HEK293 (cell line): ENCODE measurements around the gene APOO.

Source experiments
- CTCF ChIA-PET: fragments of 350-600 bp; formaldehyde crosslinking; extraction: SDS; loops from one replicate; lab custom pipeline; 2021; ENCODE audit warnings: antibody characterized with exemption; lab: Yijun Ruan, JAX
- POLR2A ChIA-PET: fragments of 300-600 bp; formaldehyde crosslinking; extraction: SDS; loops from one replicate; lab custom pipeline; 2020; ENCODE audit warnings: antibody characterized with exemption, inconsistent platforms; lab: Yijun Ruan, JAX
- H3K27ac ChIP-seq: fragments of 200-500 bp; sonication (Bioruptor generic); 2 replicates; pipeline ENCODE4 v1.5.1; 2014; ENCODE audit warnings: low read depth, low read length, control low read depth, inconsistent platforms; ENCODE audit errors: extremely low read depth
- H3K36me3 ChIP-seq, 2 experiments: fragments of 200-500 bp in 1 of 2; sonication (Bioruptor generic) in 1 of 2; 1 replicate in 1 of 2; 2 replicates in 1 of 2; pipeline ENCODE4 v1.5.1; 2014 to 2017; ENCODE audit warnings: inconsistent platforms in 2 of 2, low read length in 2 of 2; ENCODE audit not compliant: control insufficient read depth in 2 of 2, insufficient read depth in 1 of 2
- H3K4me1 ChIP-seq: fragments of 200-500 bp; sonication (Bioruptor generic); 2 replicates; pipeline ENCODE4 v1.5.1; 2014; ENCODE audit warnings: mild to moderate bottlenecking, low read length, inconsistent platforms; ENCODE audit not compliant: control insufficient read depth, insufficient read depth
- H3K4me3 ChIP-seq: 2 replicates; pipeline ENCODE4 v1.5.1; 2011; ENCODE audit warnings: low read depth, mild to moderate bottlenecking, control low read depth, low read length, moderate library complexity
- H3K9me3 ChIP-seq: fragments of 200-500 bp; sonication (Bioruptor generic); 2 replicates; pipeline ENCODE4 v1.5.1; 2014; ENCODE audit warnings: low read depth, low read length, inconsistent platforms; ENCODE audit not compliant: control insufficient read depth, insufficient read depth
- KLF7 ChIP-seq: fragments of 450-650 bp; formaldehyde crosslinking; IDR thresholded peaks from 2 replicates; pipeline ENCODE4 v1.5.1; 2016; ENCODE audit warnings: missing biosample characterization, missing genetic modification characterization, borderline replicate concordance
- MYNN ChIP-seq: fragments of 450-650 bp; formaldehyde crosslinking; IDR thresholded peaks from 2 replicates; pipeline ENCODE4 v1.5.1; 2016; ENCODE audit warnings: missing biosample characterization, missing genetic modification characterization, borderline replicate concordance
- SP7 ChIP-seq: fragments of 450-650 bp; formaldehyde crosslinking; IDR thresholded peaks from 2 replicates; pipeline ENCODE4 v1.5.1; 2016; ENCODE audit warnings: missing biosample characterization, missing genetic modification characterization
- ZEB2 ChIP-seq: fragments of 450-650 bp; formaldehyde crosslinking; IDR thresholded peaks from 2 replicates; pipeline ENCODE4 v1.5.1; 2016; ENCODE audit warnings: missing biosample characterization, missing genetic modification characterization
- ZNF10 ChIP-seq: fragments of 450-650 bp; formaldehyde crosslinking; IDR thresholded peaks from 2 replicates; pipeline ENCODE4 v1.5.1; 2017; ENCODE audit warnings: missing biosample characterization, missing genetic modification characterization
- ZNF133 ChIP-seq: fragments of 450-650 bp; formaldehyde crosslinking; IDR thresholded peaks from 2 replicates; pipeline ENCODE4 v1.5.1; 2016; ENCODE audit warnings: missing biosample characterization, missing genetic modification characterization
- ZNF2 ChIP-seq: fragments of 450-650 bp; formaldehyde crosslinking; IDR thresholded peaks from 2 replicates; pipeline ENCODE4 v1.5.1; 2016; ENCODE audit warnings: missing biosample characterization, missing genetic modification characterization
- ZNF311 ChIP-seq: fragments of 450-650 bp; formaldehyde crosslinking; IDR thresholded peaks from 2 replicates; pipeline ENCODE4 v1.5.1; 2017; ENCODE audit warnings: missing biosample characterization, missing genetic modification characterization, borderline replicate concordance
- ZNF423 ChIP-seq: fragments of 450-650 bp; formaldehyde crosslinking; IDR thresholded peaks from 2 replicates; pipeline ENCODE4 v1.5.1; 2016; ENCODE audit warnings: missing biosample characterization, missing genetic modification characterization
- ZNF510 ChIP-seq: fragments of 450-650 bp; formaldehyde crosslinking; IDR thresholded peaks from 2 replicates; pipeline ENCODE4 v1.5.1; 2018; ENCODE audit warnings: mild to moderate bottlenecking, missing genetic modification characterization, missing biosample characterization; ENCODE audit not compliant: insufficient replicate concordance
- ZNF530 ChIP-seq: fragments of 450-650 bp; formaldehyde crosslinking; IDR thresholded peaks from 2 replicates; pipeline ENCODE4 v1.5.1; 2016; ENCODE audit warnings: low read depth, missing biosample characterization, missing genetic modification characterization
- ZNF664 ChIP-seq: fragments of 450-650 bp; formaldehyde crosslinking; IDR thresholded peaks from 2 replicates; pipeline ENCODE4 v1.5.1; 2016; ENCODE audit warnings: missing biosample characterization, missing genetic modification characterization
- ZNF670 ChIP-seq: fragments of 450-650 bp; formaldehyde crosslinking; IDR thresholded peaks from 2 replicates; pipeline ENCODE4 v1.5.1; 2016; ENCODE audit warnings: missing biosample characterization, missing genetic modification characterization, low read depth
- ZNF830 ChIP-seq: fragments of 450-650 bp; IDR thresholded peaks from 2 replicates; pipeline ENCODE4 v1.5.0; 2018; ENCODE audit warnings: missing biosample characterization, missing genetic modification characterization, low read depth, mild to moderate bottlenecking, moderate library complexity
- ZSCAN23 ChIP-seq: fragments of 450-650 bp; formaldehyde crosslinking; IDR thresholded peaks from 2 replicates; pipeline ENCODE4 v1.5.1; 2016; ENCODE audit warnings: missing biosample characterization, missing genetic modification characterization
- TF ChIP-seq, protein P1 (sequence below): fragments of 450-650 bp; formaldehyde crosslinking; IDR thresholded peaks from 2 replicates; pipeline ENCODE4 v1.5.1; 2016; ENCODE audit warnings: missing biosample characterization, missing genetic modification characterization, borderline replicate concordance
- TF ChIP-seq, protein P2 (sequence below): fragments of 450-650 bp; formaldehyde crosslinking; IDR thresholded peaks from 2 replicates; pipeline ENCODE4 v1.5.1; 2016; ENCODE audit warnings: missing biosample characterization, missing genetic modification characterization
- TF ChIP-seq, protein P3 (sequence below): fragments of 450-650 bp; formaldehyde crosslinking; IDR thresholded peaks from 2 replicates; pipeline ENCODE4 v1.5.1; 2016; ENCODE audit warnings: missing biosample characterization, missing genetic modification characterization
- TF ChIP-seq, protein P4 (sequence below): fragments of 450-650 bp; formaldehyde crosslinking; IDR thresholded peaks from 2 replicates; pipeline ENCODE4; 2016; ENCODE audit warnings: missing biosample characterization, missing genetic modification characterization
- TF ChIP-seq, protein P5 (sequence below): fragments of 450-650 bp; formaldehyde crosslinking; IDR thresholded peaks from 2 replicates; pipeline ENCODE4 v1.5.1; 2016; ENCODE audit warnings: missing biosample characterization, missing genetic modification characterization
- TF ChIP-seq, protein P6 (sequence below): fragments of 450-650 bp; formaldehyde crosslinking; IDR thresholded peaks from 2 replicates; pipeline ENCODE4 v1.5.1; 2016; ENCODE audit warnings: missing biosample characterization, missing genetic modification characterization
- TF ChIP-seq, protein P7 (sequence below): fragments of 450-650 bp; formaldehyde crosslinking; IDR thresholded peaks from 2 replicates; pipeline ENCODE4 v1.5.1; 2016; ENCODE audit warnings: missing biosample characterization, missing genetic modification characterization, low read depth

Gene APOO

DNA sequence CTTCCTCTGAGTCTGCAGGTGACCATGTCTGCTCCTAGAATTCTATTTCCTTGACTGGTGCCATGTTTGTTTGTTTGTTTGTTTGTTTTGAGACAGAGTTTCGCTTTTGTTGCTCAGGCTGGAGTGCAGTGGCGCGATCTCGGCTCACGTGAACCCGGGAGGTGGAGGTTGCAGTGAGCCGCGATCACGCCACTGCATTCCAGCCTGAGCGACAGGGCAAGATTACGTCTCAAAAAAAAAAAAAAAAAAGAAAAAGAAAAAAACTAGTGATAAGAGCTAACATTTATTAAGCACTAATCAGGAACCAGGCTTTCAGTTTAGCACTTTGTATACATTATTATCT, 117.6 kb downstream of the APOO start:
- POLR2A ChIA-PET = interaction anchor here (0.6 kb wide), 1 partner anchor 105 kb away, joined by 3 read pairs; no protein-coding TSS in a partner anchor
- CTCF ChIA-PET = no interaction called here

DNA sequence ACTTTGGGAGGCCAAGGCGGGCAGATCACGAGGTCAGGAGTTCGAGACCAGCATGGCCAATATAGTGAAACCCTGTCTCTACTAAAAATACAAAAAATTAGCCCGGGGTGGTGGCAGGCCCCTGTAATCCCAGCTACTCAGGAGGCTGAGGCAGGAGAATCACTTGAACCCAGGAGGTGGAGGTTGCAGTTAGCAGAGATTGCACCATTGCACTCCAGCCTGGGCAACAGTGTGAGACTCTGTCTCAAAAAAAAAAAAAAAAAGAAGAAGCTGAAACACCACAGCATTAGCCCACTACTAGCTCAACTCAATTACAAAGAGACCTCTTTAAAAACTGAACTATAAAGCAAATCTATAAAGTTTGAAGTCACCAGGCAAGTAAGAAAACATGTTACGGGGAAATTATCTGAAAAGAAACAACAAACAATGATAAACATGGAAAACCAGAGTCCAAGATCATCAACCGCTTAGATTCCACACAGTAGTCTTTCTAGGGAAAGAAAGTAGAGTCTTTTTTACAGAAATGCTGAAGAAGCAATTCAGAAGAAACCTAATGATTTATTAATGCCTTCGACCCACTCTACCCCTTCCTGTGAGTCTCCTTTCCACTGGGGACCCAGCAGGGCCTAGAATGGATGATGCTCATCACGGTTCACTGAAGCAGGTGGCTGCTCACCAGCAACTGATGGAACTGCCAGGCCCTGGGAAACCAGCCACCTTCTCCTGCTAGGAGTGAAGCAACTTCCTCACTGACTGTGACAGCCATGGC, 118.2 kb downstream of the APOO start:
- POLR2A ChIA-PET = interaction anchor here (1.2 kb wide), 1 partner anchor 10 kb away, joined by 3 read pairs; no protein-coding TSS in a partner anchor
- CTCF ChIA-PET = no interaction called here
- H3K4me3 ChIP-seq = no peak overlapping the region
- H3K36me3 ChIP-seq = peaks cover 0 to 14% of the 10 kb centered on the region in 2 experiments; a peak in 1 of 3 replicates
- peak overlapping the region; percentile 27 for H3K27ac ChIP-seq
- H3K4me1 ChIP-seq = peaks cover 7% of the 10 kb centered on the region; the same call in 1 of the 2 replicates
- H3K9me3 ChIP-seq = no peaks in the 10 kb centered on the region
- TF ChIP-seq ZNF670 (tag by site-specific recombination) (no peak), ZNF530 (tag by site-specific recombination) (no peak), ZNF133 (tag by site-specific recombination) (no peak), ZNF423 (tag by site-specific recombination) (no peak), ZSCAN23 (tag by site-specific recombination) (no peak; the same call in 1 of the 2 replicates), ZNF510 (tag by site-specific recombination) (no peak), MYNN (tag by site-specific recombination) (no peak), SP7 (tag by site-specific recombination) (no peak), ZNF10 (tag by site-specific recombination) (peak; percentile 100), ZNF2 (tag by site-specific recombination) (peak; percentile 30; the same call in 1 of the 2 replicates), KLF7 (tag by site-specific recombination) (no peak)
- TF ChIP-seq, protein P1, sequence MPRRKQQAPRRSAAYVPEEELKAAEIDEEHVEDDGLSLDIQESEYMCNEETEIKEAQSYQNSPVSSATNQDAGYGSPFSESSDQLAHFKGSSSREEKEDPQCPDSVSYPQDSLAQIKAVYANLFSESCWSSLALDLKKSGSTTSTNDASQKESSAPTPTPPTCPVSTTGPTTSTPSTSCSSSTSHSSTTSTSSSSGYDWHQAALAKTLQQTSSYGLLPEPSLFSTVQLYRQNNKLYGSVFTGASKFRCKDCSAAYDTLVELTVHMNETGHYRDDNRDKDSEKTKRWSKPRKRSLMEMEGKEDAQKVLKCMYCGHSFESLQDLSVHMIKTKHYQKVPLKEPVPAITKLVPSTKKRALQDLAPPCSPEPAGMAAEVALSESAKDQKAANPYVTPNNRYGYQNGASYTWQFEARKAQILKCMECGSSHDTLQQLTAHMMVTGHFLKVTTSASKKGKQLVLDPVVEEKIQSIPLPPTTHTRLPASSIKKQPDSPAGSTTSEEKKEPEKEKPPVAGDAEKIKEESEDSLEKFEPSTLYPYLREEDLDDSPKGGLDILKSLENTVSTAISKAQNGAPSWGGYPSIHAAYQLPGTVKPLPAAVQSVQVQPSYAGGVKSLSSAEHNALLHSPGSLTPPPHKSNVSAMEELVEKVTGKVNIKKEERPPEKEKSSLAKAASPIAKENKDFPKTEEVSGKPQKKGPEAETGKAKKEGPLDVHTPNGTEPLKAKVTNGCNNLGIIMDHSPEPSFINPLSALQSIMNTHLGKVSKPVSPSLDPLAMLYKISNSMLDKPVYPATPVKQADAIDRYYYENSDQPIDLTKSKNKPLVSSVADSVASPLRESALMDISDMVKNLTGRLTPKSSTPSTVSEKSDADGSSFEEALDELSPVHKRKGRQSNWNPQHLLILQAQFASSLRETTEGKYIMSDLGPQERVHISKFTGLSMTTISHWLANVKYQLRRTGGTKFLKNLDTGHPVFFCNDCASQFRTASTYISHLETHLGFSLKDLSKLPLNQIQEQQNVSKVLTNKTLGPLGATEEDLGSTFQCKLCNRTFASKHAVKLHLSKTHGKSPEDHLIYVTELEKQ (tag by site-specific recombination) = no peak
- TF ChIP-seq, protein P2, sequence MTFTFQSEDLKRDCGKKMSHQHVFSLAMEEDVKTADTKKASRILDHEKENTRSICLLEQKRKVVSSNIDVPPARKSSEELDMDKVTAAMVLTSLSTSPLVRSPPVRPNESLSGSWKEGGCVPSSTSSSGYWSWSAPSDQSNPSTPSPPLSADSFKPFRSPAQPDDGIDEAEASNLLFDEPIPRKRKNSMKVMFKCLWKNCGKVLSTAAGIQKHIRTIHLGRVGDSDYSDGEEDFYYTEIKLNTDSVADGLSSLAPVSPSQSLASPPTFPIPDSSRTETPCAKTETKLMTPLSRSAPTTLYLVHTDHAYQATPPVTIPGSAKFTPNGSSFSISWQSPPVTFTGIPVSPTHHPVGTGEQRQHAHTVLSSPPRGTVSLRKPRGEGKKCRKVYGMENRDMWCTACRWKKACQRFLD (tag by site-specific recombination) = no peak
- TF ChIP-seq, protein P3, sequence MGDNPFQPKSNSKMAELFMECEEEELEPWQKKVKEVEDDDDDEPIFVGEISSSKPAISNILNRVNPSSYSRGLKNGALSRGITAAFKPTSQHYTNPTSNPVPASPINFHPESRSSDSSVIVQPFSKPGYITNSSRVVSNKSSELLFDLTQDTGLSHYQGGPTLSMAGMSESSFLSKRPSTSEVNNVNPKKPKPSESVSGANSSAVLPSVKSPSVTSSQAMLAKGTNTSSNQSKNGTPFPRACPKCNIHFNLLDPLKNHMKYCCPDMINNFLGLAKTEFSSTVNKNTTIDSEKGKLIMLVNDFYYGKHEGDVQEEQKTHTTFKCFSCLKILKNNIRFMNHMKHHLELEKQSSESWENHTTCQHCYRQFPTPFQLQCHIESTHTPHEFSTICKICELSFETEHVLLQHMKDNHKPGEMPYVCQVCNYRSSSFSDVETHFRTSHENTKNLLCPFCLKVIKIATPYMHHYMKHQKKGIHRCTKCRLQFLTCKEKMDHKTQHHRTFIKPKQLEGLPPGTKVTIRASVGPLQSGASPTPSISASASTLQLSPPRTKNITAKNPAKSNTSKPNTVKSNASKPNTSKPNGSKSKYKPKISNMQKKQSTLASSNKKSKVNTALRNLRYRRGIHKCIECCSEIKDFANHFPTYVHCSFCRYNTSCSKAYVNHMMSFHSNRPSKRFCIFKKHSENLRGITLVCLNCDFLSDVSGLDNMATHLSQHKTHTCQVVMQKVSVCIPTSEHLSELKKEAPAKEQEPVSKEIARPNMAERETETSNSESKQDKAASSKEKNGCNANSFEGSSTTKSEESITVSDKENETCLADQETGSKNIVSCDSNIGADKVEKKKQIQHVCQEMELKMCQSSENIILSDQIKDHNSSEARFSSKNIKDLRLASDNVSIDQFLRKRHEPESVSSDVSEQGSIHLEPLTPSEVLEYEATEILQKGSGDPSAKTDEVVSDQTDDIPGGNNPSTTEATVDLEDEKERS (tag by site-specific recombination) = no peak
- TF ChIP-seq, protein P4, sequence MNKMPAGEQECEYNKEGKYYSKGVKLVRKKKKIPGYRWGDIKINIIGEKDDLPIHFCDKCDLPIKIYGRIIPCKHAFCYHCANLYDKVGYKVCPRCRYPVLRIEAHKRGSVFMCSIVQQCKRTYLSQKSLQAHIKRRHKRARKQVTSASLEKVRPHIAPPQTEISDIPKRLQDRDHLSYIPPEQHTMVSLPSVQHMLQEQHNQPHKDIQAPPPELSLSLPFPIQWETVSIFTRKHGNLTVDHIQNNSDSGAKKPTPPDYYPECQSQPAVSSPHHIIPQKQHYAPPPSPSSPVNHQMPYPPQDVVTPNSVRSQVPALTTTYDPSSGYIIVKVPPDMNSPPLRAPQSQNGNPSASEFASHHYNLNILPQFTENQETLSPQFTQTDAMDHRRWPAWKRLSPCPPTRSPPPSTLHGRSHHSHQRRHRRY (tag by site-specific recombination) = no peak
- TF ChIP-seq, protein P5, sequence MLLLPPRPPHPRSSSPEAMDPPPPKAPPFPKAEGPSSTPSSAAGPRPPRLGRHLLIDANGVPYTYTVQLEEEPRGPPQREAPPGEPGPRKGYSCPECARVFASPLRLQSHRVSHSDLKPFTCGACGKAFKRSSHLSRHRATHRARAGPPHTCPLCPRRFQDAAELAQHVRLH (tag by site-specific recombination) = 0 out of 2 replicates have a peak, but pooled peaks have one; percentile 7

More for the DNA sequence above, 117.6 kb downstream of the APOO start:
- Histone ChIP-seq H3K4me1 (peaks cover 7% of the 10 kb centered on the region; the same call in 1 of the 2 replicates), H3K27ac (peak overlapping the region; percentile 27), H3K9me3 (no peaks in the 10 kb centered on the region), H3K36me3 (peaks cover 0 to 8% of the 10 kb centered on the region in 2 experiments; a peak in 1 of 3 replicates), H3K4me3 (no peak overlapping the region)
- TF ChIP-seq ZNF664 (tag by site-specific recombination) = peak; percentile 89
- TF ChIP-seq, protein P6, sequence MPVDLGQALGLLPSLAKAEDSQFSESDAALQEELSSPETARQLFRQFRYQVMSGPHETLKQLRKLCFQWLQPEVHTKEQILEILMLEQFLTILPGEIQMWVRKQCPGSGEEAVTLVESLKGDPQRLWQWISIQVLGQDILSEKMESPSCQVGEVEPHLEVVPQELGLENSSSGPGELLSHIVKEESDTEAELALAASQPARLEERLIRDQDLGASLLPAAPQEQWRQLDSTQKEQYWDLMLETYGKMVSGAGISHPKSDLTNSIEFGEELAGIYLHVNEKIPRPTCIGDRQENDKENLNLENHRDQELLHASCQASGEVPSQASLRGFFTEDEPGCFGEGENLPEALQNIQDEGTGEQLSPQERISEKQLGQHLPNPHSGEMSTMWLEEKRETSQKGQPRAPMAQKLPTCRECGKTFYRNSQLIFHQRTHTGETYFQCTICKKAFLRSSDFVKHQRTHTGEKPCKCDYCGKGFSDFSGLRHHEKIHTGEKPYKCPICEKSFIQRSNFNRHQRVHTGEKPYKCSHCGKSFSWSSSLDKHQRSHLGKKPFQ (tag by site-specific recombination) = no peak
- no peak for TF ChIP-seq ZNF311 (tag by site-specific recombination)
- no peak for TF ChIP-seq ZEB2 (tag by site-specific recombination)
- TF ChIP-seq, protein P7, sequence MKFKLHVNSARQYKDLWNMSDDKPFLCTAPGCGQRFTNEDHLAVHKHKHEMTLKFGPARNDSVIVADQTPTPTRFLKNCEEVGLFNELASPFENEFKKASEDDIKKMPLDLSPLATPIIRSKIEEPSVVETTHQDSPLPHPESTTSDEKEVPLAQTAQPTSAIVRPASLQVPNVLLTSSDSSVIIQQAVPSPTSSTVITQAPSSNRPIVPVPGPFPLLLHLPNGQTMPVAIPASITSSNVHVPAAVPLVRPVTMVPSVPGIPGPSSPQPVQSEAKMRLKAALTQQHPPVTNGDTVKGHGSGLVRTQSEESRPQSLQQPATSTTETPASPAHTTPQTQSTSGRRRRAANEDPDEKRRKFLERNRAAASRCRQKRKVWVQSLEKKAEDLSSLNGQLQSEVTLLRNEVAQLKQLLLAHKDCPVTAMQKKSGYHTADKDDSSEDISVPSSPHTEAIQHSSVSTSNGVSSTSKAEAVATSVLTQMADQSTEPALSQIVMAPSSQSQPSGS (tag by site-specific recombination) = no peak
- TF ChIP-seq ZNF830 (tag by site-specific recombination) = no peak
